Hepatocyte (in vitro differentiated cells): Measurements from ENCODE around the gene ERCC3.

Source experiments
- EZH2 ChIP-seq: fragments of 200-600 bp; sonication (generic); IDR thresholded peaks from 2 replicates; pipeline ENCODE4 v1.6.1; 2016; ENCODE audit warnings: antibody characterized with exemption, mild to moderate bottlenecking, borderline replicate concordance
- EZH2phosphoT487 ChIP-seq: fragments of 200-600 bp; sonication (generic); IDR thresholded peaks from one replicate; pipeline ENCODE4 v1.6.1; 2018; ENCODE audit warnings: antibody characterized with exemption, mild to moderate bottlenecking, low read depth, moderate library complexity; ENCODE audit not compliant: unreplicated experiment, severe bottlenecking
- TF ChIP-seq, protein P1 (sequence below): fragments of 200-600 bp; sonication (generic); IDR thresholded peaks from 2 replicates; pipeline ENCODE4 v1.5.1; 2016; ENCODE audit warnings: antibody characterized with exemption, mild to moderate bottlenecking; ENCODE audit not compliant: poor library complexity

DNA sequence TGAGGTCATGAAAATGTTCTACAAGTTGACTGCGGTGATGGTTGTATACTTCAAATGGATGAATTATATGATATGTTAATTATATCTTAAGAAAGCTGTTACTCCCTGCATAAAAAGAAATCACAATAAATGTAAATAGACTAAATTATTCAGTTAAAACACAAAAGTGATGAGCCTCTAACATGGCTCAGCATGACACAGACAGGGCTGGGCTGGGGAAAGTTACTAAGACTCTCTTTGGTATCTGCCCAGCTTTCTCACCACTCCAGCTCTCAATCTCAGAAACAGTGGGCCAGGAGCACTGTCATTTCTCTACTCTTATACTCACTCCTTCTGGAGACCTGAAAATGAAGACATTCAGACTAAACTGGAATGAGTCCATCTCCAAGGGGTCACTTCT, 77.4 kb downstream of the ERCC3 start:
- TF ChIP-seq EZH2 (no peak), EZH2phosphoT487 (no peak)
- TF ChIP-seq, protein P1, sequence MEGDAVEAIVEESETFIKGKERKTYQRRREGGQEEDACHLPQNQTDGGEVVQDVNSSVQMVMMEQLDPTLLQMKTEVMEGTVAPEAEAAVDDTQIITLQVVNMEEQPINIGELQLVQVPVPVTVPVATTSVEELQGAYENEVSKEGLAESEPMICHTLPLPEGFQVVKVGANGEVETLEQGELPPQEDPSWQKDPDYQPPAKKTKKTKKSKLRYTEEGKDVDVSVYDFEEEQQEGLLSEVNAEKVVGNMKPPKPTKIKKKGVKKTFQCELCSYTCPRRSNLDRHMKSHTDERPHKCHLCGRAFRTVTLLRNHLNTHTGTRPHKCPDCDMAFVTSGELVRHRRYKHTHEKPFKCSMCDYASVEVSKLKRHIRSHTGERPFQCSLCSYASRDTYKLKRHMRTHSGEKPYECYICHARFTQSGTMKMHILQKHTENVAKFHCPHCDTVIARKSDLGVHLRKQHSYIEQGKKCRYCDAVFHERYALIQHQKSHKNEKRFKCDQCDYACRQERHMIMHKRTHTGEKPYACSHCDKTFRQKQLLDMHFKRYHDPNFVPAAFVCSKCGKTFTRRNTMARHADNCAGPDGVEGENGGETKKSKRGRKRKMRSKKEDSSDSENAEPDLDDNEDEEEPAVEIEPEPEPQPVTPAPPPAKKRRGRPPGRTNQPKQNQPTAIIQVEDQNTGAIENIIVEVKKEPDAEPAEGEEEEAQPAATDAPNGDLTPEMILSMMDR: no peak
